ENCODE measurements around the gene NR1H2.
"Not testable (repeated sequence)": the region's sequence is repeated elsewhere in the genome, so short reads cannot be mapped to it uniquely, and the experiment has no call there.

Gene NR1H2

DNA sequence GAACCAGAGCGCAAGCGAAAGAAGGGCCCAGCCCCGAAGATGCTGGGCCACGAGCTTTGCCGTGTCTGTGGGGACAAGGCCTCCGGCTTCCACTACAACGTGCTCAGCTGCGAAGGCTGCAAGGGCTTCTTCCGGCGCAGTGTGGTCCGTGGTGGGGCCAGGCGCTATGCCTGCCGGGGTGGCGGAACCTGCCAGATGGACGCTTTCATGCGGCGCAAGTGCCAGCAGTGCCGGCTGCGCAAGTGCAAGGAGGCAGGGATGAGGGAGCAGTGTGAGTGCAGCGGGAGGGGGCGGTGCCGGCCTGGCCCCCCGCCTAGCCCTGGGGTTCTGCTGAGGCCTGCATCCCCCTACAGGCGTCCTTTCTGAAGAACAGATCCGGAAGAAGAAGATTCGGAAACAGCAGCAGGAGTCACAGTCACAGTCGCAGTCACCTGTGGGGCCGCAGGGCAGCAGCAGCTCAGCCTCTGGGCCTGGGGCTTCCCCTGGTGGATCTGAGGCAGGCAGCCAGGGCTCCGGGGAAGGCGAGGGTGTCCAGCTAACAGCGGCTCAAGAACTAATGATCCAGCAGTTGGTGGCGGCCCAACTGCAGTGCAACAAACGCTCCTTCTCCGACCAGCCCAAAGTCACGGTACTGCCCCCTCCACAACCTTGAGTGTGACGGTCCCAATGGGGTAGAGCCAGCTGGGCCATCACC is 2.1 kb downstream of the NR1H2 start:
- no peak for DNase-seq (ENCODE audit: low read depth)

DNA sequence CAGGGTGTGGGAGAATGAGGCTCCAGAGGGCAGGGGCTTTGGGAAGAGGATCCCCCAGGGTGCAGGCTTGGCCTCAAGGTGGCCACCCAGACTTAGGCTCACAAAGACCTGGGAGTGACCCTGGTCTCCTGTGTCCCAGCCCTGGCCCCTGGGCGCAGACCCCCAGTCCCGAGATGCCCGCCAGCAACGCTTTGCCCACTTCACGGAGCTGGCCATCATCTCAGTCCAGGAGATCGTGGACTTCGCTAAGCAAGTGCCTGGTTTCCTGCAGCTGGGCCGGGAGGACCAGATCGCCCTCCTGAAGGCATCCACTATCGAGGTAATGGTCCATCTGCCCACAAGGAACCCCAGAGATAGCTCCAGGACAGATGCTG is 2.6 kb downstream of the NR1H2 start:
- DNase-seq (ENCODE audit: low read depth), result no peak

DNA sequence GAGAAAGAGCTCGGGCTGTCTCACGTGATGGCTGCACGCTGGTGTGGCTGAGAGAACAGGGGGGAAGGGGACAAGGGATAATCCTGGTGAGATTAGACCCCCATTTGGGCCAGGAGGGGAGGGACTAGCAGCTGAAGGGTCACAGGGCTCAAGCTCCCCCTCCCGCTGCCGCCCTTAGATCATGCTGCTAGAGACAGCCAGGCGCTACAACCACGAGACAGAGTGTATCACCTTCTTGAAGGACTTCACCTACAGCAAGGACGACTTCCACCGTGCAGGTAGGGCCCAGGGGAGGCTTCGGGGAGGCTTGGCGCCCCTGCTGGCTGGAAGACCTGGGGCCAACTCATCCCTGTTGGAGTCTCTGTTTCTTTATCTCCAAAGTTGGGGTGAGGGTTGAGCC is 3.3 kb downstream of the NR1H2 start:
- no peak for DNase-seq (ENCODE audit: low read depth)

DNA sequence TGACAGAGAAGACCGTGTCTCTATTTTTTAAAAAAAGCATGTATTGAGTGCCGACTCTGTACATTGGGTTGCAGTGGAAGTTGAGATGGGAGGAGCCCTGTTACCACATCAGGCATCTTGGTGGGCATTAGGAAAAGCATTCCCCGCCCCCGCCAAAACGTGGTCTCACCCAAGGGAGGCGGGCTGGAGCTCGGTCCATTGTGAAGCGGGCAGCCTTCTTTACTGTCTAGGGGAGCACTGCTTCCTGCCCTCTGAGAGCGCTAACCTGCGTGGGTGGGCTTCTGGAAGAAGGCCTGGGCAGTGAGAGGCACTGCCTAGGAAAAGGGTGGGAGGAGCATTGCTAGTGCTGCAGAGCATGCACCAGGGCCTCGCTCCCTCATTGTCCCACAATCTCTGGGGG is 3.9 kb downstream of the NR1H2 start:
- no peak for DNase-seq (ENCODE audit: low read depth)

DNA sequence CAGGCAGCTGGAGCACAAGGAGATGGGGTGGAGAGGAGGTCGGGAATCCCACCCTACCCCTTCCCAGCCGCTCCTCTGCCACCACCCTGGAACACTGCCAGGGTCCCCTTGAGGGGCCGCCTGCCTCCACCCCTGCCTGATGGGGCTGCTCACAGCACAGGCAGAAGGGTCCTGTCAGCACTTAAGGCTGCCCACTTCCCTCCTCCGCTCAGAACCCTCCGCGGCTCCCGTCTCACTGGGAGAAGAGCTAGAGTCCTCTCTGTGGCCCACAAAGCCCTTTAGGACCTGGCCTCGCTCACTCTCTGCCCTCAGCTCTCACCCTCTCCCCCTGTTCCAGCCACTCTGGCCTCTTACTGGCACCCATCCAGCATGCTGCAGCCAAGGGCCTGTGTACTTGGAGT is 4.5 kb downstream of the NR1H2 start:
- DNase-seq (ENCODE audit: low read depth), result no peak

DNA sequence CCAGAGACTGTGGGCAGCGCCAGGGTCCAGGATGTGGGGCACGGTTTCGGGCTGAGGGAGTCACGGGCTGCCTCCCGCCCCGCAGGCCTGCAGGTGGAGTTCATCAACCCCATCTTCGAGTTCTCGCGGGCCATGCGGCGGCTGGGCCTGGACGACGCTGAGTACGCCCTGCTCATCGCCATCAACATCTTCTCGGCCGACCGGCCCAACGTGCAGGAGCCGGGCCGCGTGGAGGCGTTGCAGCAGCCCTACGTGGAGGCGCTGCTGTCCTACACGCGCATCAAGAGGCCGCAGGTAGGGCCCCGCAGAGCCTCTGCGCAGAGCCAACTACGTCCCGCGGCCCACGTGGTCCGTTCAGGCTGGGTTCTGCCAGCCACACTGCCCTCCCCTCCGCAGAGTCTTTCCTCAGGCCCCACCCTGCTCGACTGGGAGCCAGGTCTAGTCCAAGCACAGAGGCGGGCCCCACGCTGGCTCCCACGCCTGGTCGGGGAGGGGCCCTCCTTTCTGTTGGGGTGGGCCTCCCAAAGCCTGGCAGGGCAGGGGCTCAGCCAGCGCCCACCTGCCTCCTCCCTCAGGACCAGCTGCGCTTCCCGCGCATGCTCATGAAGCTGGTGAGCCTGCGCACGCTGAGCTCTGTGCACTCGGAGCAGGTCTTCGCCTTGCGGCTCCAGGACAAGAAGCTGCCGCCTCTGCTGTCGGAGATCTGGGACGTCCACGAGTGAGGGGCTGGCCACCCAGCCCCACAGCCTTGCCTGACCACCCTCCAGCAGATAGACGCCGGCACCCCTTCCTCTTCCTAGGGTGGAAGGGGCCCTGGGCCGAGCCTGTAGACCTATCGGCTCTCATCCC is 5.8 kb downstream of the NR1H2 start:
- no peak for DNase-seq (ENCODE audit: low read depth)

DNA sequence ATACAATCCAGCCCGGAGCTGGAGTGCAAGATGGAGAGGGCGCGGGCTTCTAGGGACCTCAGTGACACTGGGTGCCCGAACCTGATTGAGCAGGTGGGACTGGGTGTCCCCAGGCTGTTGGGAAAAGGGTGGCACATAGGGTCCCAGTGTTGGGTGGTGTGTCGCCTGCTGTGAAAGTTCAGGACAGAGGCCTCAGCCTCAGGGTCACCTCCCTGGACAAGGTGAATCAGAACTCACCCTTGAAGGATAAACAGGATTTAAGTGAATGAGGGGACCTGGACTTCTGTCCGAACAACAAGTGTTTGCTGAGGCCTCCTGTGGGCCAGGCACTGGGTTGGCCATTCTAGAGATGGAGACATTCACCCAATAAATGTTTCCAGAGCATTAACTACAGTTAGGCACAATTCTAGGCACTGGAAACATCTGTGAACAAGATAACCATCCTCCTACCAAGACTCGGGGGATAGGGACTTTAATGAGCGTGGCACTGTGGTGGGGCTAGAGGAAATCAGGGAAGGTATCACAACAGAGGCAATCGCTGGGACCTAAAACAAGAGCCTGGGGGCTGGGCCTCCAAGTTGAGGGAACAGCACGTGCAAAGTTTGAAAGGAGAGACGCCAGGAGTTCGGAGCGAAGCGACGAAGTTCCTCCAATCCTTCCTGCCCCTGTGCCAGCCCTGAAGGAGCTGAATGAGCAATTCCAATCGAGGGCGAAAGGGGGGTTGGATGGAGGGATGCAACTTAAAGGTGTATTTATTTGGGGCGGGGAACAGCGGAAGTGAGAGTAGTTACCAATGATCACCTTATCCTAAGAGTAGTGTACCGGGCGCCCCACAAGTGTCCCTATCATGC is 7.0 kb downstream of the NR1H2 start:
- DNase-seq (ENCODE audit: low read depth), result no peak

DNA sequence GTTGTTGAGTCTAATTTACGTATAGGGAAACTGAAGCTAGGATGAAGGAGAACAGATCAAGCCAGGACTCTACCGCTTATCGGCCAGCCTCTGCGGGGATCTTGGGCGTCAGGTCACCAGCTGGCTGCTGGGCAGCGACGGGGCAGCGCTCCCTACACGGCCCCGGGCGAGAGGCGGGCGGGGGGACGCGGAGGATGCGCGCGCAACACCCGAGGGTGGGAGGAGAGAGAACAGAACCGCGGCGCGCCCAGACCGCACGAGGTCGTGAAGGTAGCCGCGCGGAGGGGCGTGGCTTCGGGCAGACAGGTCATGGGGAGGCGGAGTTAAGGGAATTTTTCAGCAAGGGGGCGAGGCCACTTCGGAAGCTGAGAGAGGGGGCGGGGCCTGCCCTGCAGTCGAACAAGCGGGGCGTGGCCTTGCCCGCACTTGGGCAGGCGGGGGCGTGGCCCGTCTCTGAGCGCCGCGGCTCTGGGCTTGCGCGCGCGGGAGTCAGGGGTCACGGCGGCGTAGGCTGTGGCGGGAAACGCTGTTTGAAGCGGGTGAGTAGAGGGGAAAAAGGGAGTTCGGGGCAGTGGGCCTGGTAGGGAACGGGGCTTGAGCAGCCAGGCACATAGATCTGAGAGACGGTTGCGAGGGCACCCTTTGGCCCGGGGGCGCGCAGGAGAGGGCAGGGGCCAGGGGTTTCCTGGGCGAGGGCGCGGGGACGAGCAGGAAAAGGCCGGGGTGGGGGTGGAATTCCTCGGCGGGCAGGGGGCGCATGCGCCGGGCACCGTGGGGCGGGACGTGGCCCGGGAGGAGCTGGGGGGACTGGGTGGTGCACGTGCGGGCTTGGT is 7.8 kb downstream of the NR1H2 start, which contains the start of gene POLD1:
POLD1 (plus strand) TSS at position 496 of the 833 bp plus-strand sequence. CDS start 14,505 bp downstream, outside the sequence.
- peak; percentile 97 for DNase-seq (ENCODE audit: low read depth)

DNA sequence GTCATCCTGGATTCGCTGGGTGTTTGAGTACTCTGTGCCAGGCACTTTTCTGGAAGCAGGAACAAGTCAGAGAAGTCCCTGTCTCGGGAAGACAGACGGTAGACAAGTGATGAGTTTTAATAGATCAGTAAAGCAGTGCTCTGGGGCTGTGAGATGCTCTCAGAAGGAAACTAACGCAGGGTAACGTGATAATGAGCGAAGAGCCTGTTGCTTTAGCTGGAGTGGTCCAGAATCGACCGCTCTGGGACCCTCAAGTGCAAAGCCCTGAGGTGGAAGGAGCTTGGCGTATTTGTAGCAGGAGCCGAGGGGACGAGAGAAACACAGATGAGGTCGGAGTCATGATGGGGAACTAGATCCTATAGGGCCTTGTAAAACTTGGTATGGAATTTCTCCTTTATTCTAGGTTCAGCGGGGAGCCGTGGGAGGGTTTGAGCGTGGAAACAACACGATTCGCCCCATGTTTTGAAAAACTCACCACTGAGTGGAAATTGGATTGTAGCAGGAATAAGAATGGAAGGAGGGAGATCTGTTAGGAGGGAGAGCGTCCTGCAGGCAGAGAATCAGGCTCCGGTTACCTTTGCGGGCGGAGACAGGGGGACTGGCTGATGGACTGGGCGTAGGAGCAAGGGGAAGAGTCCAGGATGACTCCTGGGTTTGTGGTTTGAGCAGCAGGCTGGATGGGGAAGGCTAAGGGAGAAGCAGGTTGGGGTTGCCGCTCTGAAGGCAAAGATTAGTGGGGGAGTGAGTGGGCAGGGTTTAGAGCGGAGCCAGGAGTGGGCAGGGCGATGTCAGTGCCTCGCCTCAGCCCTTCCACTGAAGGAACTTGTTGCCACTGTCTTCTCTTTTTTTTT is 8.7 kb downstream of the NR1H2 start:
- DNase-seq (ENCODE audit: low read depth), result no peak

DNA sequence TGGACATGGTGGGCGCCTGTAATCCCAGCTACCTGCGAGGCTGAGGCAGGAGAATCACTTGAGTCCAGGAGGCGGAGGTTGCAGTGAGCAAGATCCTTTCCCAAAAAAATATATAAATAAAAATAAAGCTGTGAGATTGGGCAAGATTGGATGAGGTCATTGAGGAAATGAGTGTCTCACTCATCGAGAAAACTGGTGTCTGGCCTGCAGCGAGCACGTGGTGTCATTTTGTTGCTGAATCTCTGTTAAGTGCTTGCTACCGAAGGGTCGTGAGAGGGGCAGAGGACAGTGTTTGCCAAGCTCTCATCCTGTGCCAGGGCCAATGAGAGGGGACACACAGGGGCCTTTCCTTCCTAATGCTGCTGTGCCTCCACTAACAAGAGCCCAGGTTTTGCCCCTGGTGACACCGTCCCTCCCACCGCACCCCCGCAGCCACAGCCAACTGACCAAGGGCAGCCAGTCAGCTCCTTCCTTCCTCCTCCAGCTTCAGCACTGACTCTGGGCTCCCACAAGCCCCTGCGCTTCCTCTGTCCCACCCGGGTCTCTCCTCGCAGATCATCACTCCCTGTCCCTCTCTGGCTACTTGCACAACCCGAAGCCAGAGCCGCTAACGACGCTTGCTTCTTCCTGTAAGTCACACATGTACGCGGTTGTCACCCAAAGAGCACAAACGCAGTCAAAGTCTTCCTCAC is 11.1 kb downstream of the NR1H2 start:
- no peak for DNase-seq (ENCODE audit: low read depth)

DNA sequence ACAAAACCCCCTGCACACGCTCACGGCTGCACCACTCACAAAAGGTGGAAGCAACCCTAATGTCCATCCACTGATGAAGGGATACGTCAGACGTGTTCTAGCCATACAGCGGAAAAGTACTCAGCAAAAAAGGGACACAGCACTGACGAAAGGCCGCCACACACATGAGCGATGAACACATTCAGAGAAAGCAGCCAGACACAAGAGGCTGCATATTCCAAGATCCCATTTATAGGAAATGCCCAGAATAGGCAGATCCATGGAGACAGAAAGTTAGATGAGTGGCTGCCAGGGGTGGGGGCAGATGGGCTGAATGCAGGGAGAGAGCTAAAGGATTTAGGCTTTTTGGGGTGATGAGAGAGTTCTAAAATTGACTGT is 11.6 kb downstream of the NR1H2 start:
- no peak for DNase-seq (ENCODE audit: low read depth)

DNA sequence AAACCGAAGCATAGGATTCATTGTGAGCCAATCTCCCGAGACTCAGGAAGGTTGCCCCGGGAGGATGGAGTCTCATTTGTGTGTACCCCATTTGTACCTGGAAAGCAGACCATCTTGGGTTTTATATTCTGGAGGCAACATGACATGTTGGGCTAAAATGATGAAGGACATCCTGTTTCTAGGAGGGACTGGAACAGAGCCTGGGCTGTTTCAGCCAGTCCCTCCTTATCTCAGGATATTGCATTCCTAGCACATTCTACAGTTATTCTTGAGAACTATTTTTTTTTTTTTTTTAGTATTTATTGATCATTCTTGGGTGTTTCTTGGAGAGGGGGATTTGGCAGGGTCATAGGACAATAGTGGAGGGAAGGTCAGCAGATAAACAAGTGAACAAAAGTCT is 14.0 kb downstream of the NR1H2 start:
- DNase-seq (ENCODE audit: low read depth), result not testable (repeated sequence)

DNA sequence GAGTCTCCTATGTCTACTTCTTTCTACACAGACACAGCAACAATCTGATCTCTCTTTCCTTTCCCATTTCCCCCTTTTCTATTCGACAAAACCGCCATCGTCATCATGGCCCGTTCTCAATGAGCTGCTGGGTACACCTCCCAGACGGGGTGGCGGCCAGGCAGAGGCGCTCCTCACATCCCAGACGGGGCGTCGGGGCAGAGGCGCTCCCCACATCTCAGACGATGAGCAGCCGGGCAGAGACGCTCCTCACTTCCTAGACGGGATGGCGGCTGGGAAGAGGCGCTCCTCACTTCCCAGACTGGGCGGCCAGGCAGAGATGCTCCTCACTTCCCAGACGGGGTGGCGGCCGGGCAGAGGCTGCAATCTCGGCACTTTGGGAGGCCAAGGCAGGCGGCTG is 14.7 kb downstream of the NR1H2 start:
- not testable (repeated sequence) for DNase-seq (ENCODE audit: low read depth)

DNA sequence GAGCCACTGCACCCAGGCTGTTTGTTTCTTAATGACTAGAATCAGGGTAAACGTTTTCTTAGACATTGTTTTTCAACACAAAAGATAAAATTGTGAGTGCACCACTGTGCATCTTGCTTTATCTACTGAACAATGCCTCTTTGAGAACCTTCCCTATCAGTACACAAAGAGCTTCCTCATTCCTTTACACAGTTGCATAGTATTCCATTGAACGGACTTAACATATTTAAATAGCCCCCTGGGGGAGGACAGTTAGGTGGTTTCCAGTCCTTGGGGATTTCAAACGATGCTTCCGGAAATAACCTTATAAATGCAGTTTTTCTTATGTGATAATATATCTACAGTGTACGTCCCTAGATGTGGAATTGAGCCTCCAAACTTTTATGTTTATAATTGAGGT is 16.5 kb downstream of the NR1H2 start:
- no peak for DNase-seq (ENCODE audit: low read depth)

DNA sequence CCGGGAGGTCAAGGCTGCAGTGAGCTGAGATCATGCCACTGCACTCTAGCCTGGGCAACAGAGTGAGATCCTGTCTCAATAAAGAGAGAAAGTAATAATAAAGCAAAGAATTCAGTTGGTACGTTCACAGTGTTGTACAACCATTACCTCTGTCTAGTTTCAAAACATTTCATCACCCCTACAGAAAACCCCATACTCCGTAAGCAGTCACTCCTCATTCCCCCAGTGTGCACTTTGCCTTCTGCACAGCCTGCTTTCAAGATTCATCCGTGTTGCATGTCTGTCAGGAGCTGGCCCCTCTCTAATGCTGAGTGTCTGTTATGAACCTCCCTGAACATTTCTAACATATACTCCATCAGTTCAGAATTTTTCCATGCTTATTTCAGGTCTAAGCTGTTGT is 17.3 kb downstream of the NR1H2 start:
- DNase-seq (ENCODE audit: low read depth), result no peak

DNA sequence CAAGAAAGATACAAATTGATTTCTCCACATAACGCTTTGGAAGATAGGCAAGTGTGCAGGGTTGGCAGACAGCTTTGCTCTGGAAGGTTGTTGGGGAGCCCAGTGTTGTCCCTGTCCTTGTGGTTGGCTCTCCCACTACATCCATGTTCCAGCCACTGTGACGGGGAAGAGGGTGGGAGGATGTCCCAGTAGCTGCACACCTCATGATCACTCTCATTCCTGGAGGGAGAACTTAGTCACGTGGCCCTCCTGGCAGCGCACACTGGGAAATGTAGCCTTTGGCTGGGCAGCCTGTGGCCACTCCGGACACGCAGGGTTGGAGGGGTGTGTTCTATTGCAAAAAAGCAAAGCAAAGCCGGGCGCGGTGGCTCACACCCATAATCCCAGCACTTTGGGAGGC is 17.8 kb downstream of the NR1H2 start:
- no peak for DNase-seq (ENCODE audit: low read depth)

DNA sequence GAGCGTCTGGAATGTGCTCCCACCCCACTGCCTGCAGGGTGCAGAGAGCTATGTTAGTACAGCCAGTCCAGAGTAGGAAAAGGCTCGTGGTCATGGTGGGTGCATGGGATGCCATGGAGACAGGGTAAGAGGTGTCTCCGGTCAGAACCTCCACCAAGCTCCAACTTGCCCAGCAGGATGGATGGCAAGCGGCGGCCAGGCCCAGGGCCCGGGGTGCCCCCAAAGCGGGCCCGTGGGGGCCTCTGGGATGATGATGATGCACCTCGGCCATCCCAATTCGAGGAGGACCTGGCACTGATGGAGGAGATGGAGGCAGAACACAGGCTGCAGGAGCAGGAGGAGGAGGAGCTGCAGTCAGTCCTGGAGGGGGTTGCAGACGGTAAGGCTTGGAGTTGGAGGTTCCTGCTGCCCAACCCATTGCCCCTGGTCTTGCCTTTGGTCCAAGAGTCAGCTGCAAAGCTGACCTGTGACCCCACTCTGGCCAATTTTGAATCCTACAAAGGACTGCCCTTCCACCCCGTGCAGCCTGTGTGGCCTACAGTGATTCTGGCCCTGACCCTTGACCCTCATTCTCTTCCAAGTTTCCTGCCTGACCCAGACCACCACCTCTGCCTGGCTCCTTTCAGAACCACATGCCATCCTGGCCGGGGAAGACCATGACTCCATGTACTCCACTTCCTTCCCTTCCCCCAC is 22.6 kb downstream of the NR1H2 start:
- DNase-seq (ENCODE audit: low read depth), result no peak

DNA sequence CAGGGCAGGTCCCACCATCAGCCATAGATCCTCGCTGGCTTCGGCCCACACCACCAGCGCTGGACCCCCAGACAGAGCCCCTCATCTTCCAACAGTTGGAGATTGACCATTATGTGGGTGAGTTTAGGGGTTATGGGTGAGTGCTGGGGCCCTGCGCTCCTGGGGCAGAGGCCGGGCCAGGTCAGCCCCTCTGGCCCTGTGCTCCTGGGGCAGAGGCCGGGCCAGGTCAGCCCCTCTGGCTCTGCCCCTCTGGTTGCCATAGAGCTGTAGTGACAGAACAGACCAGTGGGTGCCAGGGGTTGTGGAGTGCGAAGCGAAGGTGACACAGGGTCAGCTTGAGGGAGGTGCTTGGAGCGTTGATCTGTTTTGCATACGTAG is 23.1 kb downstream of the NR1H2 start:
- no peak for DNase-seq (ENCODE audit: low read depth)

DNA sequence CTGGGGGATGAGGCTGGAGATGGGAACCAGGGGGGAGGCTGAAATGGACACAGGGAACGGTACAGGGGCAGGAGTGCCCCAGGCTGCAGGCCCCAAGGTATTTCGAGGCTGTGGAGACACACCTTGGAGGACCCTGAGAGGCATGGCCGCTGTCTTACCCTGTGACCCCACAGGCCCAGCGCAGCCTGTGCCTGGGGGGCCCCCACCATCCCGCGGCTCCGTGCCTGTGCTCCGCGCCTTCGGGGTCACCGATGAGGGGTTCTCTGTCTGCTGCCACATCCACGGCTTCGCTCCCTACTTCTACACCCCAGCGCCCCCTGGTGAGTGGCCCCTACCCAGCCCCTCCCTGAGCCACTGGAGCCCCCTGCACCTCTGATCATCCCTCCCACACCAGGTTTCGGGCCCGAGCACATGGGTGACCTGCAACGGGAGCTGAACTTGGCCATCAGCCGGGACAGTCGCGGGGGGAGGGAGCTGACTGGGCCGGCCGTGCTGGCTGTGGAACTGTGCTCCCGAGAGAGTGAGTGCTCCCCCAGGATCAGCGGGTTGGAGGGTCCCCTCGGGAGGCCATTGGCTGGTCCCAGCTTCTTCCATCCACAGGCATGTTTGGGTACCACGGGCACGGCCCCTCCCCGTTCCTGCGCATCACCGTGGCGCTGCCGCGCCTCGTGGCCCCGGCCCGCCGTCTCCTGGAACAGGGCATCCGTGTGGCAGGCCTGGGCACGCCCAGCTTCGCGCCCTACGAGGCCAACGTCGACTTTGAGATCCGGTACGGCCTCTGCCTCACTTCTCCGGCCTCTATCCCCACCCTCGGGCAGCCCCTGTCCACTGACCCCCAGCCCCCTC is 25.6 kb downstream of the NR1H2 start:
- no peak for DNase-seq (ENCODE audit: low read depth)

Measured in activated gamma-delta T cell treated with anti-CD3 and anti-CD28 coated beads, Interleukin-2, amount 50 U/mL, for 16 hours (primary cell).